Uterus (tissue), 2 donors: ENCODE results near the gene FAM234A.

Experiments
- POLR2A ChIP-seq, 2 donors: fragments of 450-650 bp; IDR thresholded peaks; one replicate each; pipeline ENCODE4 v1.6.1; 2016; ENCODE audit warnings: antibody characterized with exemption in 2 of 2, mild to moderate bottlenecking in 1 of 2, moderate library complexity in 1 of 2
- TF ChIP-seq, protein P1 (sequence below), 4 experiments: fragments of 200-600 bp in 2 of 4; fragments of 450-650 bp in 2 of 4; sonication (generic) in 2 of 4; IDR thresholded peaks; one replicate each; pipeline ENCODE4 v1.5.1; 2016 to 2019; ENCODE audit warnings: antibody characterized with exemption in 4 of 4, mild to moderate bottlenecking in 2 of 4, moderate library complexity in 1 of 4

DNA sequence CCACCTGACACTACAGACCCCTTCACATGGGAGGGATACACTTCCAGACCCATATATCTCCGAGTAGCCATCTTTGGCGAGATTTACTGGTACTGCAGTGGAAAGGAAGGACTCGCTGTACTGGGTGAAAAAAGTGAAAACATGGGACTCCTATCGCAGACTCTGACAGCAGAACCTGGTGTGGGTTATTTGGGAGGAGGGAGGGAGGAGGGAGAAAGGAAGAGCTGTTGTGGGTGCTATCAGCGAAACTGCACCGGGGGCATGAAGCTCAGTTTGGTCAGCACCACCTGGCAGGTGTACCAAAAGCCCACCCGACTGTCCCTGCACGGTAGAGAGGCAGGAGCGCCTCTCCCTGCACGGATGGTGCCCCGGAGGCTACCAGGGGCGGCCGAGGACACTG, 49.4 kb upstream of the FAM234A start:
- TF ChIP-seq, protein P1, sequence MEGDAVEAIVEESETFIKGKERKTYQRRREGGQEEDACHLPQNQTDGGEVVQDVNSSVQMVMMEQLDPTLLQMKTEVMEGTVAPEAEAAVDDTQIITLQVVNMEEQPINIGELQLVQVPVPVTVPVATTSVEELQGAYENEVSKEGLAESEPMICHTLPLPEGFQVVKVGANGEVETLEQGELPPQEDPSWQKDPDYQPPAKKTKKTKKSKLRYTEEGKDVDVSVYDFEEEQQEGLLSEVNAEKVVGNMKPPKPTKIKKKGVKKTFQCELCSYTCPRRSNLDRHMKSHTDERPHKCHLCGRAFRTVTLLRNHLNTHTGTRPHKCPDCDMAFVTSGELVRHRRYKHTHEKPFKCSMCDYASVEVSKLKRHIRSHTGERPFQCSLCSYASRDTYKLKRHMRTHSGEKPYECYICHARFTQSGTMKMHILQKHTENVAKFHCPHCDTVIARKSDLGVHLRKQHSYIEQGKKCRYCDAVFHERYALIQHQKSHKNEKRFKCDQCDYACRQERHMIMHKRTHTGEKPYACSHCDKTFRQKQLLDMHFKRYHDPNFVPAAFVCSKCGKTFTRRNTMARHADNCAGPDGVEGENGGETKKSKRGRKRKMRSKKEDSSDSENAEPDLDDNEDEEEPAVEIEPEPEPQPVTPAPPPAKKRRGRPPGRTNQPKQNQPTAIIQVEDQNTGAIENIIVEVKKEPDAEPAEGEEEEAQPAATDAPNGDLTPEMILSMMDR (IDR thresholded peaks at IDR 0.05): no peak
- no peak for TF ChIP-seq POLR2A (IDR thresholded peaks at IDR 0.05)
